NB4 (cell line): ENCODE data around the gene GAN.

ENCODE experiments used
- POLR2A ChIP-seq: IDR thresholded peaks from 2 replicates; pipeline ENCODE4 v1.6.1; 2011; ENCODE audit warnings: mild to moderate bottlenecking; ENCODE audit not compliant: insufficient read length; ENCODE audit errors: extremely low read depth
- TF ChIP-seq, protein P1 (sequence below): IDR thresholded peaks from 2 replicates; pipeline ENCODE4 v1.6.1; 2011; ENCODE audit warnings: low read depth, low read length
- TF ChIP-seq, protein P2 (sequence below): IDR thresholded peaks from one replicate; pipeline ENCODE4 v1.5.1; 2012; ENCODE audit warnings: low read depth, low read length

DNA sequence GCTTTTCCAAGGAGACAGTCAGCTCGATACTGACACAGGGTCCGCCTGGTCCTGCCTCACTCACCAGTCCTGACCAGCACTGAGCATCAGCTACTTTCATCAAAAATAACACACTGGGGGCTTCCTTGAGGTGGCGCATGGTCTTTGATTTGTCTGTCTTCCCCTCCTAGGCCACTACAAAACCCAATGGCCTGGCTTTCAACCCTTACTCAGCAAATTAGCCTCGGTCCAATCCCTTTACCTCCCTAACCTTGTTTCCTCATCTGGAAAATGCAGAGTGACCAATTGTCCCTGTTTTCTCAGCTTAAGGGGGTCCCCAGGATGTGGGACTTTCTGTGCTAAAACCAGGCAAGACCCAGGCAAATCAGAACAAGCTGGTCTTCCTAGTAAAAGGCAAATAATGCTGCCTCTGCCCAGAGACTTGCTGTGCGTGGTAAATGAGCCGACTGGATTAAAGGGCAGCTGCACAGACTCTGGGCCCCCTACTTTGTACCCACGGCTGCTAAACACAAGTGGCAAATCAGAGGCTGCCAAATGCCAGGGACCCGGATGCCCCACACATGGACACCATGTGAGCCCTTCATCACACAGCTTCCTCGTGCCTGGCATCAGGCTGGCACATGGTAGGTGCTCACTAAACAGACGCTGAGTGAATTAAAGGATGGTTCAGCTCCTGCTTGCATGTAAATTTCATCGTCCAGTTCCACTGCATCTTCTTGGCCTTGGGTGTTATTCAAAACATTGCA is 98.7 kb downstream of the GAN start:
- TF ChIP-seq, protein P1, sequence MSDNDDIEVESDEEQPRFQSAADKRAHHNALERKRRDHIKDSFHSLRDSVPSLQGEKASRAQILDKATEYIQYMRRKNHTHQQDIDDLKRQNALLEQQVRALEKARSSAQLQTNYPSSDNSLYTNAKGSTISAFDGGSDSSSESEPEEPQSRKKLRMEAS, result no peak
- TF ChIP-seq POLR2A, result no peak
- TF ChIP-seq, protein P2, sequence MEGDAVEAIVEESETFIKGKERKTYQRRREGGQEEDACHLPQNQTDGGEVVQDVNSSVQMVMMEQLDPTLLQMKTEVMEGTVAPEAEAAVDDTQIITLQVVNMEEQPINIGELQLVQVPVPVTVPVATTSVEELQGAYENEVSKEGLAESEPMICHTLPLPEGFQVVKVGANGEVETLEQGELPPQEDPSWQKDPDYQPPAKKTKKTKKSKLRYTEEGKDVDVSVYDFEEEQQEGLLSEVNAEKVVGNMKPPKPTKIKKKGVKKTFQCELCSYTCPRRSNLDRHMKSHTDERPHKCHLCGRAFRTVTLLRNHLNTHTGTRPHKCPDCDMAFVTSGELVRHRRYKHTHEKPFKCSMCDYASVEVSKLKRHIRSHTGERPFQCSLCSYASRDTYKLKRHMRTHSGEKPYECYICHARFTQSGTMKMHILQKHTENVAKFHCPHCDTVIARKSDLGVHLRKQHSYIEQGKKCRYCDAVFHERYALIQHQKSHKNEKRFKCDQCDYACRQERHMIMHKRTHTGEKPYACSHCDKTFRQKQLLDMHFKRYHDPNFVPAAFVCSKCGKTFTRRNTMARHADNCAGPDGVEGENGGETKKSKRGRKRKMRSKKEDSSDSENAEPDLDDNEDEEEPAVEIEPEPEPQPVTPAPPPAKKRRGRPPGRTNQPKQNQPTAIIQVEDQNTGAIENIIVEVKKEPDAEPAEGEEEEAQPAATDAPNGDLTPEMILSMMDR, result no peak
